Liver (tissue), 9 donors: ENCODE measurements around the gene CCDC158. TPM values are rescaled to one million over a fixed set of nuclear protein-coding genes. Genes with fewer than 3 reads are reported as not detected.
A peak's percentile ranks its signal among the peaks of the same experiment; 100 is the strongest.

Experiments
- DNase-seq: peaks from one replicate; pipeline ENCODE4 v3.0.0-alpha.2; 2017; ENCODE audit warnings: low spot score
- H3K27ac ChIP-seq, 2 donors: one replicate each; pipeline ENCODE4 v1.7.0; 2013; ENCODE audit warnings: inconsistent platforms in 2 of 2, low read length in 2 of 2, control low read depth in 1 of 2, low read depth in 1 of 2, mild to moderate bottlenecking in 1 of 2
- H3K27me3 ChIP-seq, 4 donors: one replicate each; pipeline versions ENCODE4 v1.6.1 to v1.7.0; 2013; ENCODE audit warnings: low read length in 3 of 4, inconsistent platforms in 1 of 4, mild to moderate bottlenecking in 1 of 4, moderate library complexity in 1 of 4; ENCODE audit not compliant: control insufficient read depth in 4 of 4, insufficient read depth in 4 of 4
- H3K36me3 ChIP-seq, 4 donors: one replicate each; pipeline versions ENCODE4 v1.6.1 to v1.7.0; 2013; ENCODE audit warnings: low read length in 3 of 4, mild to moderate bottlenecking in 3 of 4, low read depth in 1 of 4, moderate library complexity in 1 of 4; ENCODE audit not compliant: control insufficient read depth in 4 of 4, insufficient read depth in 3 of 4
- H3K4me1 ChIP-seq, 4 donors: one replicate each; pipeline versions ENCODE4 v1.6.1 to v1.7.0; 2013; ENCODE audit warnings: low read length in 3 of 4, mild to moderate bottlenecking in 3 of 4, moderate library complexity in 1 of 4; ENCODE audit not compliant: control insufficient read depth in 4 of 4, insufficient read depth in 4 of 4
- H3K4me3 ChIP-seq, 3 donors: one replicate each; pipeline versions ENCODE4 v1.6.1 to v1.7.0; 2013; ENCODE audit warnings: low read length in 3 of 3, control low read depth in 1 of 3, low read depth in 1 of 3, mild to moderate bottlenecking in 1 of 3
- H3K9ac ChIP-seq, 2 donors: one replicate each; pipeline ENCODE4 v1.7.0; 2013; ENCODE audit warnings: low read length in 2 of 2, mild to moderate bottlenecking in 2 of 2, moderate library complexity in 2 of 2, control low read depth in 1 of 2, low read depth in 1 of 2
- H3K9me3 ChIP-seq, 4 donors: one replicate each; pipeline versions ENCODE4 v1.6.1 to v1.7.0; 2013; ENCODE audit warnings: low read length in 3 of 4; ENCODE audit not compliant: control insufficient read depth in 4 of 4
- CTCF ChIP-seq: fragments of 150-350 bp; IDR thresholded peaks from 2 replicates; pipeline ENCODE4 v1.5.1; 2017; ENCODE audit warnings: improper control_type of control experiment, low read depth, low read length; ENCODE audit not compliant: missing input control
- EGR1 ChIP-seq, 2 donors: IDR thresholded peaks; 2 replicates each; pipeline ENCODE4 v1.6.1; 2016 to 2018; ENCODE audit warnings: antibody characterized with exemption in 2 of 2, low read depth in 2 of 2
- FOXA1 ChIP-seq: IDR thresholded peaks from 2 replicates; pipeline ENCODE4 v1.6.1; 2016; ENCODE audit warnings: antibody characterized with exemption
- FOXA2 ChIP-seq: IDR thresholded peaks from 2 replicates; pipeline ENCODE4 v1.6.1; 2016; ENCODE audit warnings: antibody characterized with exemption
- GABPA ChIP-seq, 2 donors: IDR thresholded peaks in 1 of 2; conservative IDR thresholded peaks in 1 of 2; 2 replicates each; pipeline ENCODE4 v1.6.1; 2016; ENCODE audit warnings: antibody characterized with exemption in 2 of 2, mild to moderate bottlenecking in 1 of 2, moderate library complexity in 1 of 2
- HNF4A ChIP-seq, 2 donors: conservative IDR thresholded peaks; 2 replicates each; pipeline ENCODE4 v1.6.1; 2016; ENCODE audit warnings: antibody characterized with exemption in 2 of 2, mild to moderate bottlenecking in 2 of 2
- HNF4G ChIP-seq: IDR thresholded peaks from 2 replicates; pipeline ENCODE4 v1.6.1; 2016; ENCODE audit warnings: antibody characterized with exemption
- JUND ChIP-seq, 2 donors: IDR thresholded peaks; 2 replicates each; pipeline ENCODE4 v1.6.1; 2016; ENCODE audit warnings: antibody characterized with exemption in 2 of 2
- MAX ChIP-seq: IDR thresholded peaks from 2 replicates; pipeline ENCODE4 v1.6.1; 2016; ENCODE audit warnings: antibody characterized with exemption
- NR2F2 ChIP-seq: IDR thresholded peaks from 2 replicates; pipeline ENCODE4 v1.6.1; 2016; ENCODE audit warnings: antibody characterized with exemption
- RAD21 ChIP-seq, 2 donors: IDR thresholded peaks; 2 replicates each; pipeline ENCODE4 v1.6.1; 2016; ENCODE audit warnings: antibody characterized with exemption in 2 of 2, mild to moderate bottlenecking in 2 of 2
- RXRA ChIP-seq, 2 donors: IDR thresholded peaks; 2 replicates each; pipeline ENCODE4 v1.6.1; 2017 to 2018; ENCODE audit warnings: antibody characterized with exemption in 2 of 2, mild to moderate bottlenecking in 1 of 2
- SP1 ChIP-seq: IDR thresholded peaks from 2 replicates; pipeline ENCODE4 v1.6.1; 2018; ENCODE audit warnings: antibody characterized with exemption, mild to moderate bottlenecking
- TAF1 ChIP-seq: conservative IDR thresholded peaks from 2 replicates; pipeline ENCODE4 v1.6.1; 2016; ENCODE audit warnings: antibody characterized with exemption, mild to moderate bottlenecking
- YY1 ChIP-seq: IDR thresholded peaks from 2 replicates; pipeline ENCODE4 v1.6.1; 2016; ENCODE audit warnings: antibody characterized with exemption, mild to moderate bottlenecking
- WGBS: extraction: QIAGEN DNeasy Blood & Tissue Kit; methylation state at CpG from one replicate; pipeline ENCODE4 v1.1.7; 2013; 5-methylcytosine and 5-hydroxymethylcytosine counted together
- polyA plus RNA-seq, 2 donors: library from polyadenylated mRNA; stranded (reverse) in 1 of 2; unstranded in 1 of 2; fragments of 200-250 nt in 1 of 2; fragments of >200 nt in 1 of 2; fragmentation: Nextera tagmentation in 1 of 2; extraction: Ambion mirVana in 1 of 2; gene quantifications; one replicate each; pipeline versions ENCODE4 v1.2.1 to v1.2.3, GENCODE V29; 2013 to 2015
- total RNA-seq, 2 donors: library from RNA; depleted of rRNA; stranded (reverse); fragments of >200 nt; gene quantifications; one replicate each; pipeline ENCODE4 v1.2.3, GENCODE V29; 2014
- TF ChIP-seq, protein P1 (sequence below): IDR thresholded peaks from 2 replicates; pipeline ENCODE4 v1.6.1; 2016; ENCODE audit warnings: antibody characterized with exemption
- TF ChIP-seq, protein P2 (sequence below): IDR thresholded peaks from 2 replicates; pipeline ENCODE4 v1.6.1; 2016; ENCODE audit warnings: antibody characterized with exemption
- TF ChIP-seq, protein P3 (sequence below): IDR thresholded peaks from 2 replicates; pipeline ENCODE4 v1.6.1; 2016; ENCODE audit warnings: antibody characterized with exemption, mild to moderate bottlenecking
- donor health status: healthy.
- donor health status: healthy.
- donor health status: healthy.
- donor health status: healthy.
- donor health status: healthy.

The CCDC158 gene
- total and polyA plus RNA-seq, 4 donors = 0.28 to 4.0 (median 1.1) TPM

DNA sequence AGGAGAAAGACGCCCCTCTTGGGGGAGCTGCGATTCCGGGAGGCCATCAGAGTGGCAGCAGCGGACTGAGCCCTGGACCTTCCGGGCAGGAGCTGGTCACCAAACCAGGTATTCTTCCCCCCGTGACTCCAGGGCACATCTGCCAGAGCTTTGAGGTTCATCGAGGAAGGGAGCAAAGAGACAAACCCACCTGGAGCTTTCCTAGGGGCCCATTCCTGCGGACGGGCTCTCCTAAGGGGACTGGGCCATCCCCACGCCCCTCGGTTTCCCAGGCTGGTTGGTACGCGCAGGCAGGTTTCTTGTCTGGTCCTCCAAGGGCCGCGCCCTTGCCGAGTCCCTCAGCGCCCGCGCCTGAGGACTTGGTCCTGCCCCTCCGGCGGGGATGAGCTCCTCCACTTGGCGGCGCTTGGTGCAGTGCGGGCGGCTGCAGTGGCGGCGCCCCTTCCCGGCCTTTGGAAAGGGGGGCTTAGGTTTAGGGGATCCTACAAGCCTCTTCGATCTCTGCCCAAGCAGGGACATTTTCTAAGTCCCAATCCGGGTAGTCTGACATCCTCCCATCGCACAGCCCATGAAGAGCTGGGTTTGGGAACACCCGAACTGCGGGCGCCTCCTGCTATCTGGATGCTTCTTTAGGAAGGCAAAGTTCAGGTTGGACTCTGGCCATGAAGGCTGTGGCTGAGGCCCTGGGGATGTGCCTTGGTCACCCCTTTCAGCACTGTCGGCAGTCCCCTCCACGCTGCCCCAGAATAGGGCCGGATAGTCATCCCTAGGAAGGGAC is 113.9 kb downstream of the CCDC158 start (continued):
- TF ChIP-seq GABPA (IDR thresholded peaks at IDR 0.05 in 1 of 2, conservative IDR thresholded peaks at IDR 0.05 in 1 of 2) (no peak), RXRA (IDR thresholded peaks at IDR 0.05) (peak; percentile 7 to 13), CTCF (no peak), FOXA2 (no peak), YY1 (no peak)

DNA sequence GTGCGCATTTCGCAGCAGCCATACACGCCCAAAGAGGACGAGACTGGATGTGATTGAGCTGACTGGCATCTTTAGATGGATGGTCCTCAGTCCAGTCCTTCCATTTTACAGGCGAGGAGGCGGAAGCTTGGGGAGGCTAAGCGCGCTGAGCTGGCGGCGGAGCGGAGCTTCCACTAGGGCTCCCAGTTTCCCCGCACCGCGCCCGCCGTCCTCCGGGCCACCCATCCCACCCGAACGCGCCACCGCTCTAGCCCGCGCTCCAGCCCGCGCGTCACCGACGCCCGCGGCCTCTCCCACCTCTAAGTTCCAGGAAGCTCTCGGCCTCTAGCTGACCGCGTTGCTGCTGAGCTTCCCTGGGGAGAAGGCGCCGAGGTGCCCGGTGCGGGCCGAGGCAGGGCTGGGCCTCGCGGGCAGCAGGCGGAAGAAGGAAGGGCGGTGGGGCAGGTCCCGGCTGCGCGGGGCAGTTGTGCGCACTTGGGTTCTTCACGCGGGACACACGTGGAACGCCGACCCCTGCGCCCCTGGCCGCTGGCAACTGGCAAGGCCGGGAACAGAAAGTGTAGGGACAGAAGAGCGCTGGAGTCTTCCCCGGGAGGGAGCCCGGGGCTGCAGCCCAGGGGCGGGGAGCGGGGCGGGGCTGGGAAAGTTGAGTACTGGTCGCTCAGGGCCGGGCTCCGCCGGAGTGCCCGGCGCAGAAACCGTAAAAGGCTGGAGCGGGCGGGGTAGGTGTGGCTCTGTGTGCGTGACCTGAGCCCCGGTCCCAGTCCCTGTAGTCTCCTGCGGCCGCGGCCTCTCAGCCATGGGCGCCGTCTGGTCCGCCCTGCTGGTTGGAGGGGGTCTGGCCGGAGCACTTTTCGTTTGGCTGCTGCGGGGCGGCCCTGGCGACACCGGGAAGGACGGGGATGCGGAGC is 114.7 kb downstream of the CCDC158 start, which contains the start of gene STBD1:
Gene STBD1, plus strand, starts transcription at position 763 of the 911 bp plus-strand sequence. Its CDS starts 37 bp downstream, at position 800.
- no peaks in the 10 kb centered on the region for H3K27me3 ChIP-seq
- H3K27ac ChIP-seq = peak within 1 kb of the TSS; percentile 84 to 95
- under 1% methylated on average over 85 of the region's 85 CpGs for WGBS
- H3K4me1 ChIP-seq = peaks cover 2 to 39% (median 31%) of the 10 kb centered on the region in 4 donors
- peak within 1 kb of the TSS; percentile 85 to 97 for H3K9ac ChIP-seq
- no peaks in the 10 kb centered on the region for H3K9me3 ChIP-seq
- peak within 1 kb of the TSS; percentile 77 to 86 (median 85) for H3K4me3 ChIP-seq
- DNase-seq = peak; percentile 79
- peaks cover 0 to 10% (median 0%) of the 10 kb centered on the region in 4 donors for H3K36me3 ChIP-seq
- no peak for TF ChIP-seq CTCF
- peak; percentile 57 for TF ChIP-seq SP1
- TF ChIP-seq JUND (IDR thresholded peaks at IDR 0.05) = peak in 1 of 2 donors; percentile 40
- TF ChIP-seq GABPA (IDR thresholded peaks at IDR 0.05 in 1 of 2, conservative IDR thresholded peaks at IDR 0.05 in 1 of 2) = peak in 1 of 2 donors; percentile 14
- TF ChIP-seq, protein P1, sequence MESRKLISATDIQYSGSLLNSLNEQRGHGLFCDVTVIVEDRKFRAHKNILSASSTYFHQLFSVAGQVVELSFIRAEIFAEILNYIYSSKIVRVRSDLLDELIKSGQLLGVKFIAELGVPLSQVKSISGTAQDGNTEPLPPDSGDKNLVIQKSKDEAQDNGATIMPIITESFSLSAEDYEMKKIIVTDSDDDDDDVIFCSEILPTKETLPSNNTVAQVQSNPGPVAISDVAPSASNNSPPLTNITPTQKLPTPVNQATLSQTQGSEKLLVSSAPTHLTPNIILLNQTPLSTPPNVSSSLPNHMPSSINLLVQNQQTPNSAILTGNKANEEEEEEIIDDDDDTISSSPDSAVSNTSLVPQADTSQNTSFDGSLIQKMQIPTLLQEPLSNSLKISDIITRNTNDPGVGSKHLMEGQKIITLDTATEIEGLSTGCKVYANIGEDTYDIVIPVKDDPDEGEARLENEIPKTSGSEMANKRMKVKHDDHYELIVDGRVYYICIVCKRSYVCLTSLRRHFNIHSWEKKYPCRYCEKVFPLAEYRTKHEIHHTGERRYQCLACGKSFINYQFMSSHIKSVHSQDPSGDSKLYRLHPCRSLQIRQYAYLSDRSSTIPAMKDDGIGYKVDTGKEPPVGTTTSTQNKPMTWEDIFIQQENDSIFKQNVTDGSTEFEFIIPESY = peak; percentile 18
- no peak for TF ChIP-seq FOXA2
- TF ChIP-seq FOXA1 = peak; percentile 54
- TF ChIP-seq TAF1 = peak; percentile 94
- TF ChIP-seq, protein P2, sequence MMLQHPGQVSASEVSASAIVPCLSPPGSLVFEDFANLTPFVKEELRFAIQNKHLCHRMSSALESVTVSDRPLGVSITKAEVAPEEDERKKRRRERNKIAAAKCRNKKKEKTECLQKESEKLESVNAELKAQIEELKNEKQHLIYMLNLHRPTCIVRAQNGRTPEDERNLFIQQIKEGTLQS = no peak
- no peak for TF ChIP-seq EGR1 (IDR thresholded peaks at IDR 0.05; ENCODE audit: low read depth in 2 of 2)
- TF ChIP-seq, protein P3, sequence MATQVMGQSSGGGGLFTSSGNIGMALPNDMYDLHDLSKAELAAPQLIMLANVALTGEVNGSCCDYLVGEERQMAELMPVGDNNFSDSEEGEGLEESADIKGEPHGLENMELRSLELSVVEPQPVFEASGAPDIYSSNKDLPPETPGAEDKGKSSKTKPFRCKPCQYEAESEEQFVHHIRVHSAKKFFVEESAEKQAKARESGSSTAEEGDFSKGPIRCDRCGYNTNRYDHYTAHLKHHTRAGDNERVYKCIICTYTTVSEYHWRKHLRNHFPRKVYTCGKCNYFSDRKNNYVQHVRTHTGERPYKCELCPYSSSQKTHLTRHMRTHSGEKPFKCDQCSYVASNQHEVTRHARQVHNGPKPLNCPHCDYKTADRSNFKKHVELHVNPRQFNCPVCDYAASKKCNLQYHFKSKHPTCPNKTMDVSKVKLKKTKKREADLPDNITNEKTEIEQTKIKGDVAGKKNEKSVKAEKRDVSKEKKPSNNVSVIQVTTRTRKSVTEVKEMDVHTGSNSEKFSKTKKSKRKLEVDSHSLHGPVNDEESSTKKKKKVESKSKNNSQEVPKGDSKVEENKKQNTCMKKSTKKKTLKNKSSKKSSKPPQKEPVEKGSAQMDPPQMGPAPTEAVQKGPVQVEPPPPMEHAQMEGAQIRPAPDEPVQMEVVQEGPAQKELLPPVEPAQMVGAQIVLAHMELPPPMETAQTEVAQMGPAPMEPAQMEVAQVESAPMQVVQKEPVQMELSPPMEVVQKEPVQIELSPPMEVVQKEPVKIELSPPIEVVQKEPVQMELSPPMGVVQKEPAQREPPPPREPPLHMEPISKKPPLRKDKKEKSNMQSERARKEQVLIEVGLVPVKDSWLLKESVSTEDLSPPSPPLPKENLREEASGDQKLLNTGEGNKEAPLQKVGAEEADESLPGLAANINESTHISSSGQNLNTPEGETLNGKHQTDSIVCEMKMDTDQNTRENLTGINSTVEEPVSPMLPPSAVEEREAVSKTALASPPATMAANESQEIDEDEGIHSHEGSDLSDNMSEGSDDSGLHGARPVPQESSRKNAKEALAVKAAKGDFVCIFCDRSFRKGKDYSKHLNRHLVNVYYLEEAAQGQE = peak; percentile 88
- TF ChIP-seq RAD21 (IDR thresholded peaks at IDR 0.05) = peak; percentile 34 to 50
- TF ChIP-seq NR2F2 = no peak
- no peak for TF ChIP-seq MAX
- peak; percentile 35 to 65 for TF ChIP-seq HNF4A (conservative IDR thresholded peaks at IDR 0.05)
- peak; percentile 44 to 58 for TF ChIP-seq RXRA (IDR thresholded peaks at IDR 0.05)
- peak; percentile 71 for TF ChIP-seq YY1
- no peak for TF ChIP-seq HNF4G
